Activated effector memory CD4-positive, alpha-beta T cell treated with anti-CD3 and anti-CD28 coated beads, Interleukin-2, amount 50 U/mL, for 16 hours (primary cell): Measurements from ENCODE around the gene WNT5B.
"Not testable (repeated sequence)": the region's sequence is repeated elsewhere in the genome, so short reads cannot be mapped to it uniquely, and the experiment has no call there.

Experiments
- DNase-seq: peaks from one replicate; pipeline ENCODE4 v3.0.0-alpha.2; 2020

Gene WNT5B

DNA sequence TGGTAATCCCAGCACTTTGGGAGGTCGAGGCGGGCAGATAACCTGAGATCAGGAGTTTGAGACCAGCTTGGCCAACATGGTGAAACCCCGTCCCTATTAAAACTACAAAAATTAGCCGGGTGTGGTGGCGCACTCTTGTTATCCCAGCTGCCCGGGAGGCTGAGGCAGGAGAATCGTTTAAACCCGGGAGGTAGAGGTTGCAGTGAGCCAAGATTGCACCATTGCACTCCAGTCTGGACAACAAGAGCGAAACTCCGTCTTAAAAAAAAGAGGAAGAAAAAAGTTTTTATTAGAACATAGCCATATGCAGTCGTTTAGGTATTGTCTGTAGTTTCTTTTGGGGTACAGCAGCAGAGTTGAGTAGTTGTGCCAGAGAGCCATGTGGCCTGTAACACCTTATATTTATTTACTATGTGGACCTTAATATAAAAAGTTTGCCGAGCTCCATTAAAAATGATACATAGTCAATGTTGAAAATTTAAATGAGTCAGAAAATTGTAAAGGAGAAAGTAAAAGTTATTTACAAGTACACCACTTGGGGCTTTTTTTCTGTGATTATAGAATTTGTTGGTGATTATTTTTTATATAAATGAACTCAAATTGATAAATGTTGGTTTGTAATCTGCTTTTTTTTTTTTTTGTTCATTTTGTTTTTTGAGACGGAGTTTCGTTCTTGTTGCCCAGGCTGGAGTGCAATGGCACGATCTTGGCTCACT is 64.0 kb downstream of the WNT5B start:
- DNase-seq = no peak

DNA sequence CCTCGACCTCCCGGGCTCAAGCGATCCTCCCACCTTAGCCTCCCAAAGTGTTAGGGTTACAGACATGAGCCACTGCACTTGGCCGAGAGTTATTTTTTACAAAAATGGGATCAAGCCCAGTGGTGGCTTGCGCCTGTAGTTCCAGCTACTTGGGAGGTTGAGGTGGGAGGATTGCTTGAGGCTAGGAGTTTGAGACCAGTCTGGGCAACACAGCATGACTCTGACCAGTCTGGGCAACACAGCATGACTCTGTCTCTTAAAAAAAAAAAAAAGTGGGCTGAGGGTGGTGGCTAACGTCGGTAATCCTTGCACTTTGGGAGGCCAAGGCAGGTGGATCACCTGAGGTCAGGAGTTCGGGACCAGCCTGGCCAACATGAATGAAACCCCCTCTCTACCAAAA is 66.1 kb downstream of the WNT5B start:
- DNase-seq = not testable (repeated sequence)

DNA sequence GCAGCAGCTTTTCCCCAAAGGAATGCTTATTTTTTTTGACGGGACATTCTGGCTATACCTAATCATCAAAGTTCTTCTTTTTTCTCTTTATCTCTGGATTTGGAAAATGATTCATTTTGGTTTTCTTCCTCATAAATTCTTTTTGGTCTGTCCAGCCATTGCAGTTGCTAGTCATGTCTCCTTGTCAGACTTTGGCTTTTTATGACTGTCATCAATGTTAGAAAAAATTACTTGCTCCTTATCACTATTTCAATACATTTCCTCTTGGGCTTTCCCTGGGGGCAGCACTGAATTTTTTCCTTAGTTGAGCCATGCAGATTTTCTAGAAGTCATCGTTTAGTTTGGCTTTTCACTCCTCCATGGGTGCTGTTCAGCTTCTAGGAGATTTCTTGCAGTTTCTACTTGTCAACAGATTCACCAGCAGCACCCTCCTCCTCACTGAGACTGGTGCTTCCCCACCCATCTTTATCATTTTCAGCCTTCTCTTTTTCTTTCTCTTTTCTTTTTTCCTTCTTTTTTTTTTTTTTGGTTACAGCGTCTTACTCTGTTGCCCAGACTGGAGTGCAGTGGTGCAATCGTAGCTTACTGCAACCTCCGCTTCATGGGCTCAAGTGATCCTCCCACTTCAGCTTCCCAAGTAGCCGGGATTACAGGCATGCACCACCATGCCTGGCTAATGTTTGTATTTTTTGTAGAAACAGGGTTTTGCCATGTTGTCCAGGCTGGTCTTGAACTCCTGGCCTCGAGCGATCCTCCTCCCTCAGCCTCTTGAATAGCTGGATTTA is 67.0 kb downstream of the WNT5B start:
- DNase-seq = no peak

DNA sequence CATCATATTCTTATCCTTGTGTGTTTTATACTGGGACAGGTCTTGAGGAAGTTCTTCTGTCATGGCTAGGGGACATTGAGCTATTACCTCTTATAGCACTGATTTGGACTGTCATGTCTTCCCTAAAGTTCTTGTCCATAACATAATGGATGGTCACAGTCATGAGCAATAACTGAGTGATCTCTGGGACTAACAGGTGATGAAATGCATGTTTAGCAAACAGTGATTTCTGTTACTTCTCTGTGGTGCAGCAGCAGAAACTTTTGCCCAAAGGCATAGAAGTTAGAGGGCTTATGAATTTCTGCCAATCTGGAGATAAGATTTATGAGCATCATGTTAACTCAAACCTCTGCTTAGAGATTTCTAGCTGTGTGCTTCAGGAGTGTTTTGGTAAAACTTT is 67.8 kb downstream of the WNT5B start:
- no peak for DNase-seq
